Measurements from ENCODE around the gene BCL2L1. TPM values are rescaled to one million over a fixed set of nuclear protein-coding genes. Genes with fewer than 3 reads are reported as not detected.

BCL2L1 gene
- total RNA-seq, 1 experiment from 2014 or later: 226 TPM

- Histone ChIP-seq H3K4me3 (replicated peaks in 1 of 2; ENCODE audit: low read depth in 1 of 2, low read length in 2 of 2) (no peak overlapping the region), H3K79me2 (ENCODE audit: insufficient read depth, low read length) (peaks cover 99% of the 10 kb centered on the region), H3K9me2 (ENCODE audit: insufficient read depth) (no peaks in the 10 kb centered on the region), H3K4me1 (ENCODE audit: control insufficient read depth in 1 of 2, insufficient read depth in 2 of 2, low read length in 2 of 2) (peaks cover 88 to 99% of the 10 kb centered on the region in 2 experiments), H3K9me3 (ENCODE audit: control insufficient read depth in 1 of 2, insufficient read depth in 1 of 2, low read depth in 1 of 2, low read length in 2 of 2) (no peaks in the 10 kb centered on the region), H2AFZ (ENCODE audit: low read depth, low read length, poor library complexity, severe bottlenecking) (no peak overlapping the region), H3K4me2 (ENCODE audit: low read length) (peak overlapping the region; percentile 80), H3K36me3 (ENCODE audit: control insufficient read depth in 1 of 2, insufficient read depth in 2 of 2, low read length in 2 of 2) (peaks cover 6 to 71% of the 10 kb centered on the region in 2 experiments; a peak in 2 of 4 replicates), H3K27ac (ENCODE audit: low read depth, low read length) (peak overlapping the region; percentile 98), H3K9ac (ENCODE audit: low read length) (peak overlapping the region; percentile 70), H4K20me1 (ENCODE audit: insufficient read depth) (no peaks in the 10 kb centered on the region), H3K27me3 (ENCODE audit: insufficient read depth, low read length) (no peaks in the 10 kb centered on the region)
- BruUV-seq (replicated peaks): no TSS peak
- 0 out of 2 replicates have a peak, but pooled peaks have one; percentile 11 for TF ChIP-seq SP1 (IDR thresholded peaks at IDR 0.05; ENCODE audit: low read depth)
- TF ChIP-seq ZNF274 (IDR thresholded peaks at IDR 0.05; ENCODE audit: low read depth, low read length): no peak
- TF ChIP-seq, protein P1, sequence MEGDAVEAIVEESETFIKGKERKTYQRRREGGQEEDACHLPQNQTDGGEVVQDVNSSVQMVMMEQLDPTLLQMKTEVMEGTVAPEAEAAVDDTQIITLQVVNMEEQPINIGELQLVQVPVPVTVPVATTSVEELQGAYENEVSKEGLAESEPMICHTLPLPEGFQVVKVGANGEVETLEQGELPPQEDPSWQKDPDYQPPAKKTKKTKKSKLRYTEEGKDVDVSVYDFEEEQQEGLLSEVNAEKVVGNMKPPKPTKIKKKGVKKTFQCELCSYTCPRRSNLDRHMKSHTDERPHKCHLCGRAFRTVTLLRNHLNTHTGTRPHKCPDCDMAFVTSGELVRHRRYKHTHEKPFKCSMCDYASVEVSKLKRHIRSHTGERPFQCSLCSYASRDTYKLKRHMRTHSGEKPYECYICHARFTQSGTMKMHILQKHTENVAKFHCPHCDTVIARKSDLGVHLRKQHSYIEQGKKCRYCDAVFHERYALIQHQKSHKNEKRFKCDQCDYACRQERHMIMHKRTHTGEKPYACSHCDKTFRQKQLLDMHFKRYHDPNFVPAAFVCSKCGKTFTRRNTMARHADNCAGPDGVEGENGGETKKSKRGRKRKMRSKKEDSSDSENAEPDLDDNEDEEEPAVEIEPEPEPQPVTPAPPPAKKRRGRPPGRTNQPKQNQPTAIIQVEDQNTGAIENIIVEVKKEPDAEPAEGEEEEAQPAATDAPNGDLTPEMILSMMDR (IDR thresholded peaks at IDR 0.05 in 2 of 3, conservative IDR thresholded peaks at IDR 0.05 in 1 of 3; ENCODE audit: borderline replicate concordance in 1 of 3, insufficient read depth in 1 of 3, low read depth in 2 of 3, low read length in 2 of 3): no peak
- intact Hi-C loops (cut with micrococcal nuclease): loop anchor here (1.0 kb wide), 1 partner anchor 7 kb away; no protein-coding TSS in a partner anchor
- CTCF ChIA-PET: interaction anchor here (1.3 to 3.7 kb wide), 3 partner anchors 12 to 99 kb away, joined by 3 to 22 read pairs (median 3); no protein-coding TSS in a partner anchor
- RAD21 ChIA-PET (ENCODE audit: low non-redundant PET in 1 of 2, low total read pairs in 2 of 2, uncharacterized antibody in 2 of 2, unreplicated experiment in 2 of 2): no interaction called here
- POLR2A ChIA-PET: interaction anchor here (1.1 to 3.7 kb wide), 5 partner anchors 11 to 27 kb away, joined by 3 to 33 read pairs (median 4); partner anchors contain the start of gene BCL2L1
- DNase-seq (ENCODE audit: low read depth, low spot score) (no peak), ATAC-seq (no peak)
Measured at GRCh38 chr20:31711179-31712111, 11.2 kb downstream of the BCL2L1 start.

All from HCT116 (cell line).